GM23338 (cell line): ENCODE measurements around the gene CHPF. TPM values are rescaled to one million over a fixed set of nuclear protein-coding genes. Genes with fewer than 3 reads are reported as not detected.
A peak's percentile ranks its signal among the peaks of the same experiment; 100 is the strongest.

Experiments
- ATAC-seq: fragments of 200-7000 bp; cut with Tn5 transposase; 3 replicates; pipeline ENCODE4 v1.9.1; 2020
- DNase-seq: peaks from one replicate; pipeline ENCODE4 v3.0.0-alpha.2; 2015; ENCODE audit warnings: low spot score
- H2AFZ ChIP-seq: fragments of 200-600 bp; sonication (generic); 2 replicates; pipeline ENCODE4 v1.8.0; 2016; ENCODE audit warnings: antibody characterized with exemption, mild to moderate bottlenecking, moderate library complexity
- H3F3A ChIP-seq: fragments of 200-600 bp; sonication (generic); replicated peaks from 2 replicates; pipeline ENCODE4 v1.8.0; 2017; ENCODE audit warnings: antibody characterized with exemption, mixed run types, low read depth
- H3K27ac ChIP-seq: fragments of 200-600 bp; sonication (generic); 2 replicates; pipeline ENCODE4 v1.6.1; 2016; ENCODE audit warnings: low read depth
- H3K27me3 ChIP-seq: fragments of 200-600 bp; sonication (generic); 2 replicates; pipeline ENCODE4 v1.8.0; 2016; ENCODE audit warnings: mild to moderate bottlenecking, mixed run types, moderate library complexity; ENCODE audit not compliant: insufficient read depth
- H3K36me3 ChIP-seq: fragments of 200-600 bp; sonication (generic); 2 replicates; pipeline ENCODE4 v1.8.0; 2016; ENCODE audit warnings: mild to moderate bottlenecking; ENCODE audit not compliant: insufficient read depth
- H3K4me1 ChIP-seq: fragments of 200-600 bp; sonication (generic); 2 replicates; pipeline ENCODE4 v1.8.0; 2016; ENCODE audit warnings: mild to moderate bottlenecking, moderate library complexity; ENCODE audit not compliant: insufficient read depth
- H3K4me2 ChIP-seq: fragments of 200-600 bp; sonication (generic); 2 replicates; pipeline ENCODE4 v1.7.1; 2017; ENCODE audit warnings: mixed run types
- H3K4me3 ChIP-seq: fragments of 200-600 bp; sonication (generic); 2 replicates; pipeline ENCODE4 v1.6.1; 2016; ENCODE audit warnings: mixed run types
- H3K79me2 ChIP-seq: fragments of 200-600 bp; sonication (generic); replicated peaks from 2 replicates; pipeline ENCODE4 v1.8.0; 2017; ENCODE audit warnings: mild to moderate bottlenecking; ENCODE audit not compliant: insufficient read depth
- H3K9me2 ChIP-seq: fragments of 200-600 bp; sonication (generic); 2 replicates; pipeline ENCODE4 v1.8.0; 2017; ENCODE audit not compliant: insufficient read depth
- H4K20me1 ChIP-seq: fragments of 200-600 bp; sonication (generic); replicated peaks from 2 replicates; pipeline ENCODE4 v1.8.0; 2017; ENCODE audit warnings: mild to moderate bottlenecking; ENCODE audit not compliant: insufficient read depth
- H3K27ac Mint-ChIP-seq: 2 replicates; pipeline ENCODE4 v1.8.0; 2020; ENCODE audit warnings: inconsistent platforms, mild to moderate bottlenecking, moderate library complexity, mixed read lengths
- H3K27me3 Mint-ChIP-seq: 3 replicates; pipeline ENCODE4 v1.8.0; 2022; ENCODE audit warnings: low read depth, mild to moderate bottlenecking, moderate library complexity, mixed read lengths, inconsistent platforms; ENCODE audit not compliant: insufficient read depth, poor library complexity
- H3K36me3 Mint-ChIP-seq: 3 replicates; pipeline ENCODE4 v1.8.0; 2021; ENCODE audit warnings: low read depth, mild to moderate bottlenecking, inconsistent platforms, moderate library complexity, mixed read lengths
- H3K4me1 Mint-ChIP-seq: 3 replicates; pipeline ENCODE4 v1.8.0; 2020; ENCODE audit warnings: mild to moderate bottlenecking, inconsistent platforms, mixed read lengths
- H3K4me3 Mint-ChIP-seq: 3 replicates; pipeline ENCODE4 v1.8.0; 2021; ENCODE audit warnings: moderate library complexity, mild to moderate bottlenecking, inconsistent platforms, mixed read lengths
- H3K9me3 Mint-ChIP-seq: 3 replicates; pipeline ENCODE4 v1.8.0; 2020; ENCODE audit warnings: moderate library complexity, mild to moderate bottlenecking, inconsistent platforms, mixed read lengths
- CREB1 ChIP-seq: fragments of 250-450 bp; sonication (Bioruptor Pico); IDR thresholded peaks from 2 replicates; pipeline ENCODE4 v1.5.0; 2020; ENCODE audit warnings: low read depth, mild to moderate bottlenecking, moderate library complexity
- CTCF ChIP-seq, 2 experiments: fragments of 200-600 bp in 1 of 2; sonication (generic) in 1 of 2; conservative IDR thresholded peaks; 2 replicates each; pipeline versions ENCODE4 v1.5.1 to v1.6.1; 2016 to 2017; ENCODE audit warnings: antibody characterized with exemption in 2 of 2, low read depth in 2 of 2, mild to moderate bottlenecking in 2 of 2, moderate library complexity in 1 of 2
- ETS1 ChIP-seq: IDR thresholded peaks from 2 replicates; pipeline ENCODE4 v1.6.1; 2016; ENCODE audit warnings: antibody characterized with exemption
- EZH2 ChIP-seq: fragments of 200-600 bp; sonication (generic); IDR thresholded peaks from one replicate; pipeline ENCODE4 v1.8.0; 2017; ENCODE audit warnings: antibody characterized with exemption, mild to moderate bottlenecking, low read depth; ENCODE audit not compliant: unreplicated experiment
- EZH2phosphoT487 ChIP-seq: fragments of 200-600 bp; sonication (generic); IDR thresholded peaks from one replicate; pipeline ENCODE4 v1.8.1; 2018; ENCODE audit warnings: antibody characterized with exemption; ENCODE audit not compliant: unreplicated experiment
- JUNB ChIP-seq: IDR thresholded peaks from one replicate; pipeline ENCODE4 v1.6.1; 2016; ENCODE audit warnings: antibody characterized with exemption; ENCODE audit not compliant: unreplicated experiment
- NANOG ChIP-seq: IDR thresholded peaks from 2 replicates; pipeline ENCODE4 v1.6.1; 2016; ENCODE audit warnings: antibody characterized with exemption, borderline replicate concordance
- POLR2AphosphoS5 ChIP-seq: IDR thresholded peaks from 2 replicates; pipeline ENCODE4 v1.6.1; 2016; ENCODE audit warnings: antibody characterized with exemption, low read depth
- REST ChIP-seq: IDR thresholded peaks from one replicate; pipeline ENCODE4 v1.6.1; 2018; ENCODE audit warnings: antibody characterized with exemption; ENCODE audit not compliant: unreplicated experiment
- STAT1 ChIP-seq: IDR thresholded peaks from one replicate; pipeline ENCODE4 v1.6.1; 2016; ENCODE audit warnings: antibody characterized with exemption; ENCODE audit not compliant: unreplicated experiment
- ZNF114 ChIP-seq: fragments of 250-450 bp; sonication (Bioruptor Pico); IDR thresholded peaks from 2 replicates; pipeline ENCODE4 v1.5.0; 2020; ENCODE audit warnings: mild to moderate bottlenecking, moderate library complexity
- ZNF331 ChIP-seq: fragments of 250-450 bp; sonication (Bioruptor Pico); IDR thresholded peaks from 2 replicates; pipeline ENCODE4 v1.5.0; 2020; ENCODE audit warnings: low read depth, mild to moderate bottlenecking, moderate library complexity
- ZNF462 ChIP-seq: fragments of 250-450 bp; sonication (Bioruptor Pico); IDR thresholded peaks from 2 replicates; pipeline ENCODE4 v1.5.0; 2020; ENCODE audit warnings: mild to moderate bottlenecking, moderate library complexity
- polyA plus RNA-seq: library from polyadenylated mRNA; unstranded; fragments of >200 nt; fragmentation: Nextera tagmentation; extraction: Ambion mirVana; gene quantifications from 2 replicates; pipeline ENCODE4 v1.2.1, GENCODE V29; 2016
- total RNA-seq: library from RNA; depleted of rRNA; stranded (reverse); fragments of >200 nt; shearing (Covaris generic); gene quantifications from 2 replicates; pipeline ENCODE4 v1.2.3, GENCODE V29; 2014

The CHPF gene
- total and polyA plus RNA-seq, 2 experiments from 2014 or later = 36.5 to 252 TPM

GRCh38 chr2:219540784-219541504 is 2.7 kb downstream of the CHPF start:
- H3K27ac Mint-ChIP-seq = no peak overlapping the region
- no peaks in the 10 kb centered on the region; the same call in 2 of the 3 replicates for H3K9me3 Mint-ChIP-seq
- no peak overlapping the region for H3K4me3 ChIP-seq
- peaks cover 33% of the 10 kb centered on the region for H3K36me3 Mint-ChIP-seq
- TF ChIP-seq EZH2phosphoT487 = no peak
- TF ChIP-seq NANOG = no peak
- no peak for TF ChIP-seq JUNB
- no peak for TF ChIP-seq REST
- TF ChIP-seq ETS1 = no peak
- TF ChIP-seq ZNF331 (CRISPR knock-in tag) = no peak
- TF ChIP-seq ZNF114 (CRISPR knock-in tag) = no peak
- TF ChIP-seq EZH2 = no peak
- no peak for TF ChIP-seq CTCF (conservative IDR thresholded peaks at IDR 0.05; ENCODE audit: low read depth in 2 of 2)
- no peak for TF ChIP-seq STAT1
- TF ChIP-seq CREB1 (CRISPR knock-in tag) = no peak
- no peak for TF ChIP-seq POLR2AphosphoS5
- TF ChIP-seq ZNF462 (CRISPR knock-in tag) = no peak
- H3K4me1 ChIP-seq = peaks cover 29% of the 10 kb centered on the region
- peaks cover 29% of the 10 kb centered on the region for H3K27me3 Mint-ChIP-seq
- H3F3A ChIP-seq = peaks cover 19% of the 10 kb centered on the region
- H4K20me1 ChIP-seq = peaks cover 23% of the 10 kb centered on the region
- peaks cover 41% of the 10 kb centered on the region for H3K4me1 Mint-ChIP-seq
- H3K27me3 ChIP-seq = peaks cover 9% of the 10 kb centered on the region; the same call in 1 of the 2 replicates
- H3K79me2 ChIP-seq = peaks cover 14% of the 10 kb centered on the region
- H3K4me2 ChIP-seq = no peak overlapping the region
- ATAC-seq (no peak), DNase-seq (no peak)
- H3K9me2 ChIP-seq = no peaks in the 10 kb centered on the region
- H2AFZ ChIP-seq = no peak overlapping the region
- peaks cover 9% of the 10 kb centered on the region for H3K36me3 ChIP-seq
- no peak overlapping the region for H3K27ac ChIP-seq
- H3K4me3 Mint-ChIP-seq = peak overlapping the region; percentile 33; the same call in 1 of the 3 replicates
